ENCODE measurements around the gene ACIN1.

DNA sequence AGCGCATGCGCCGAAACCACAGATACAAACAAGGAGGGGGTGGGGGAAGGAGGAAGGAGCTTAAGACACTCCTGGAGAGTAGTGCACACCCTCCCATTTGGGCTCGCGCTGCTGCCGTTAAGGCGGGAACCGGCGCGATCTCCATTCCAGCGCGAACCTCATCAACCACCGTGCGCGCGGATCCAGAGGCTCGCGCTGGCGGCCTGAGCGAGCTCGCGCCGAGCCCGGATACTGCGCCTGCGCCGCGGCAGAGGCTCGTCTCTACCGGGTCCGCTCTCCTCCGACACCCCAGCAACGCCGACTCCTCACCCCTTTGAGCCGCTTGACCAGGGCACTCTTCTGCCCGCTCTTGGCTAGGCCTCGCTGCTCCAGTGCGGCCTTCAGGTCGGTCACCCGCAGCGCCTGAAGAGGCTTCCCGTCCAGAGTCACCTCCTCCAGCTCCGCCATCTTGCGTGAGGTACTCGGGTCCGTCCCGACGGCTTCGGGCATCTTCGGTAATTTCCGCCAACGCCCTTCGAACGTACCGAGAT lies at the start of gene ACIN1:
- TF ChIP-seq SRF (IDR thresholded peaks at IDR 0.05; ENCODE audit: low read depth, low read length), result no peak
- TF ChIP-seq, protein P1, sequence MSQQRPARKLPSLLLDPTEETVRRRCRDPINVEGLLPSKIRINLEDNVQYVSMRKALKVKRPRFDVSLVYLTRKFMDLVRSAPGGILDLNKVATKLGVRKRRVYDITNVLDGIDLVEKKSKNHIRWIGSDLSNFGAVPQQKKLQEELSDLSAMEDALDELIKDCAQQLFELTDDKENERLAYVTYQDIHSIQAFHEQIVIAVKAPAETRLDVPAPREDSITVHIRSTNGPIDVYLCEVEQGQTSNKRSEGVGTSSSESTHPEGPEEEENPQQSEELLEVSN (IDR thresholded peaks at IDR 0.05), result peak; percentile 43
- TF ChIP-seq, protein P2, sequence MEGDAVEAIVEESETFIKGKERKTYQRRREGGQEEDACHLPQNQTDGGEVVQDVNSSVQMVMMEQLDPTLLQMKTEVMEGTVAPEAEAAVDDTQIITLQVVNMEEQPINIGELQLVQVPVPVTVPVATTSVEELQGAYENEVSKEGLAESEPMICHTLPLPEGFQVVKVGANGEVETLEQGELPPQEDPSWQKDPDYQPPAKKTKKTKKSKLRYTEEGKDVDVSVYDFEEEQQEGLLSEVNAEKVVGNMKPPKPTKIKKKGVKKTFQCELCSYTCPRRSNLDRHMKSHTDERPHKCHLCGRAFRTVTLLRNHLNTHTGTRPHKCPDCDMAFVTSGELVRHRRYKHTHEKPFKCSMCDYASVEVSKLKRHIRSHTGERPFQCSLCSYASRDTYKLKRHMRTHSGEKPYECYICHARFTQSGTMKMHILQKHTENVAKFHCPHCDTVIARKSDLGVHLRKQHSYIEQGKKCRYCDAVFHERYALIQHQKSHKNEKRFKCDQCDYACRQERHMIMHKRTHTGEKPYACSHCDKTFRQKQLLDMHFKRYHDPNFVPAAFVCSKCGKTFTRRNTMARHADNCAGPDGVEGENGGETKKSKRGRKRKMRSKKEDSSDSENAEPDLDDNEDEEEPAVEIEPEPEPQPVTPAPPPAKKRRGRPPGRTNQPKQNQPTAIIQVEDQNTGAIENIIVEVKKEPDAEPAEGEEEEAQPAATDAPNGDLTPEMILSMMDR (IDR thresholded peaks at IDR 0.05; ENCODE audit: control extremely low read depth in 1 of 3, insufficient read depth in 1 of 3, low read depth in 1 of 3, low read length in 3 of 3), result no peak
- TF ChIP-seq TAF1 (IDR thresholded peaks at IDR 0.05; ENCODE audit: low read depth, low read length), result peak; percentile 87
- TF ChIP-seq EZH2 (IDR thresholded peaks at IDR 0.05; ENCODE audit: low read depth, low read length, severe bottlenecking), result no peak
- no peak for TF ChIP-seq HDAC2 (IDR thresholded peaks at IDR 0.05; ENCODE audit: borderline replicate concordance in 1 of 2, low read depth in 2 of 2, low read length in 2 of 2)
- TF ChIP-seq SUZ12 (IDR thresholded peaks at IDR 0.05; ENCODE audit: low read length), result no peak
- TF ChIP-seq CHD2 (IDR thresholded peaks at IDR 0.05; ENCODE audit: low read length), result peak; percentile 7; the same call in 1 of the 2 replicates
- TF ChIP-seq SIN3A (conservative IDR thresholded peaks at IDR 0.05 in 1 of 2, IDR thresholded peaks at IDR 0.05 in 1 of 2; ENCODE audit: low read depth in 1 of 2, low read length in 2 of 2), result peak in 1 of 2 experiments; percentile 19; a peak in 1 of 4 replicates
- peak; percentile 74 to 92 for TF ChIP-seq POLR2A (IDR thresholded peaks at IDR 0.05; ENCODE audit: control extremely low read depth in 1 of 2, low read depth in 2 of 2, low read length in 2 of 2)
- TF ChIP-seq GABPA (IDR thresholded peaks at IDR 0.05; ENCODE audit: borderline replicate concordance, insufficient read depth, low read length), result no peak
- peak; percentile 96 for TF ChIP-seq POLR2AphosphoS5 (IDR thresholded peaks at IDR 0.05; ENCODE audit: low read depth, low read length)
- TF ChIP-seq TEAD4 (IDR thresholded peaks at IDR 0.05; ENCODE audit: low read depth, low read length), result no peak
- TF ChIP-seq, protein P3, sequence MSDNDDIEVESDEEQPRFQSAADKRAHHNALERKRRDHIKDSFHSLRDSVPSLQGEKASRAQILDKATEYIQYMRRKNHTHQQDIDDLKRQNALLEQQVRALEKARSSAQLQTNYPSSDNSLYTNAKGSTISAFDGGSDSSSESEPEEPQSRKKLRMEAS (IDR thresholded peaks at IDR 0.05), result peak; percentile 32; the same call in 1 of the 2 replicates
